Vagina (tissue), 2 donors: ENCODE measurements around the gene TSPO. TPM values are rescaled to one million over a fixed set of nuclear protein-coding genes. Genes with fewer than 3 reads are reported as not detected.

Experiments
- DNase-seq, 2 donors: peaks; one replicate each; pipeline ENCODE4 v3.0.0-alpha.2; 2017; ENCODE audit errors: extremely low spot score in 2 of 2
- H3K27ac ChIP-seq: fragments of 200-600 bp; sonication (generic); one replicate; pipeline ENCODE4 v1.5.1; 2019
- H3K27me3 ChIP-seq: fragments of 200-600 bp; sonication (generic); one replicate; pipeline ENCODE4 v1.5.1; 2019
- H3K36me3 ChIP-seq, 2 donors: fragments of 200-600 bp; sonication (generic); one replicate each; pipeline ENCODE4 v1.5.1; 2017 to 2019
- H3K4me1 ChIP-seq: fragments of 200-600 bp; sonication (generic); one replicate; pipeline ENCODE4 v1.5.1; 2019
- H3K4me3 ChIP-seq, 2 donors: fragments of 200-600 bp; sonication (generic); 1 replicate in 1 of 2; 2 replicates in 1 of 2; pipeline ENCODE4 v1.5.1; 2016 to 2019
- H3K9me3 ChIP-seq: fragments of 200-600 bp; sonication (generic); one replicate; pipeline ENCODE4 v1.5.1; 2019
- CTCF ChIP-seq, 3 experiments: fragments of 450-650 bp in 2 of 3; fragments of 200-600 bp in 1 of 3; sonication (generic) in 1 of 3; IDR thresholded peaks; one replicate each; pipeline ENCODE4 v1.5.1; 2017 to 2019; ENCODE audit warnings: antibody characterized with exemption in 3 of 3, mild to moderate bottlenecking in 2 of 3, moderate library complexity in 2 of 3
- POLR2A ChIP-seq, 2 donors: fragments of 450-650 bp; IDR thresholded peaks; one replicate each; pipeline ENCODE4 v1.6.1; 2017; ENCODE audit warnings: antibody characterized with exemption in 2 of 2, mild to moderate bottlenecking in 2 of 2, moderate library complexity in 2 of 2
- POLR2AphosphoS5 ChIP-seq, 2 donors: sonication (generic); formaldehyde crosslinking; IDR thresholded peaks; one replicate each; pipeline ENCODE4 v1.9.0; 2017; ENCODE audit warnings: antibody characterized with exemption in 2 of 2, mild to moderate bottlenecking in 2 of 2, low read depth in 1 of 2; ENCODE audit not compliant: insufficient read depth in 1 of 2
- intact Hi-C: fragments of 100-400 bp; cut with DNase I; formaldehyde crosslinking; loops from one replicate; pipeline ENCODE4 v1.15.1; 2023
- total RNA-seq: library from RNA; depleted of rRNA; stranded (reverse); fragments of >200 nt; gene quantifications from one replicate; pipeline ENCODE4 v1.2.3, GENCODE V29; 2016

Gene TSPO
- total RNA-seq, 1 donor from 2014 or later, result 524 TPM

GRCh38 chr22:43179146-43179910 lies 28.0 kb downstream of the TSPO start:
- no peak for DNase-seq
- Histone ChIP-seq H3K4me3 (no peak overlapping the region), H3K27me3 (no peaks in the 10 kb centered on the region), H3K9me3 (no peaks in the 10 kb centered on the region), H3K36me3 (peaks cover 0 to 20% of the 10 kb centered on the region in 2 donors), H3K27ac (no peak overlapping the region), H3K4me1 (peaks cover 6% of the 10 kb centered on the region)
- intact Hi-C loops, result no loop called here
- TF ChIP-seq POLR2AphosphoS5 (IDR thresholded peaks at IDR 0.05; ENCODE audit: insufficient read depth in 1 of 2, low read depth in 1 of 2) (no peak), POLR2A (IDR thresholded peaks at IDR 0.05) (no peak), CTCF (IDR thresholded peaks at IDR 0.05) (no peak)

GRCh38 chr22:43179911-43180195 lies 28.5 kb downstream of the TSPO start:
- no peak overlapping the region for H3K27ac ChIP-seq
- peaks cover 6% of the 10 kb centered on the region for H3K4me1 ChIP-seq
- H3K36me3 ChIP-seq, result peaks cover 0 to 16% of the 10 kb centered on the region in 2 donors
- no peak for DNase-seq
- intact Hi-C loops, result no loop called here
- H3K27me3 ChIP-seq, result no peaks in the 10 kb centered on the region
- no peaks in the 10 kb centered on the region for H3K9me3 ChIP-seq
- TF ChIP-seq POLR2A (IDR thresholded peaks at IDR 0.05) (no peak), CTCF (IDR thresholded peaks at IDR 0.05) (no peak), POLR2AphosphoS5 (IDR thresholded peaks at IDR 0.05; ENCODE audit: insufficient read depth in 1 of 2, low read depth in 1 of 2) (no peak)
- no peak overlapping the region for H3K4me3 ChIP-seq

- no peaks in the 10 kb centered on the region for H3K9me3 ChIP-seq
- no peak overlapping the region for H3K4me3 ChIP-seq
- no peak for DNase-seq
- no peaks in the 10 kb centered on the region for H3K27me3 ChIP-seq
- H3K4me1 ChIP-seq, result peaks cover 12% of the 10 kb centered on the region
- TF ChIP-seq CTCF (IDR thresholded peaks at IDR 0.05), result no peak
- TF ChIP-seq POLR2AphosphoS5 (IDR thresholded peaks at IDR 0.05; ENCODE audit: insufficient read depth in 1 of 2, low read depth in 1 of 2), result no peak
- no peak for TF ChIP-seq POLR2A (IDR thresholded peaks at IDR 0.05)
- intact Hi-C loops, result no loop called here
- peaks cover 0 to 16% of the 10 kb centered on the region in 2 donors for H3K36me3 ChIP-seq
- H3K27ac ChIP-seq, result no peak overlapping the region
Observed at GRCh38 chr22:43180670-43181069, 29.3 kb downstream of the TSPO start.

- no peak for DNase-seq
- no peak overlapping the region for H3K27ac ChIP-seq
- peaks cover 20% of the 10 kb centered on the region for H3K4me1 ChIP-seq
- no peaks in the 10 kb centered on the region for H3K9me3 ChIP-seq
- no peaks in the 10 kb centered on the region for H3K27me3 ChIP-seq
- TF ChIP-seq CTCF (IDR thresholded peaks at IDR 0.05), result no peak
- no peak for TF ChIP-seq POLR2AphosphoS5 (IDR thresholded peaks at IDR 0.05; ENCODE audit: insufficient read depth in 1 of 2, low read depth in 1 of 2)
- no peak for TF ChIP-seq POLR2A (IDR thresholded peaks at IDR 0.05)
- intact Hi-C loops, result no loop called here
- H3K36me3 ChIP-seq, result peaks cover 0 to 16% of the 10 kb centered on the region in 2 donors
- H3K4me3 ChIP-seq, result no peak overlapping the region
Observed at GRCh38 chr22:43181321-43182076, 30.1 kb downstream of the TSPO start.

GRCh38 chr22:43182118-43182517 lies 30.8 kb downstream of the TSPO start:
- Histone ChIP-seq H3K27ac (no peak overlapping the region), H3K4me3 (no peak overlapping the region), H3K4me1 (peaks cover 20% of the 10 kb centered on the region), H3K36me3 (peaks cover 0 to 16% of the 10 kb centered on the region in 2 donors), H3K9me3 (no peaks in the 10 kb centered on the region), H3K27me3 (no peaks in the 10 kb centered on the region)
- intact Hi-C loops, result no loop called here
- TF ChIP-seq POLR2AphosphoS5 (IDR thresholded peaks at IDR 0.05; ENCODE audit: insufficient read depth in 1 of 2, low read depth in 1 of 2) (no peak), POLR2A (IDR thresholded peaks at IDR 0.05) (no peak), CTCF (IDR thresholded peaks at IDR 0.05) (no peak)
- no peak for DNase-seq
